Neutrophil (primary cell): ENCODE results near the gene BTD.

ENCODE experiments used
- H3K27ac ChIP-seq: fragments of 200-600 bp; sonication (generic); 2 replicates; pipeline ENCODE4 v1.5.1; 2016; ENCODE audit warnings: mild to moderate bottlenecking, moderate library complexity
- H3K27me3 ChIP-seq: fragments of 200-600 bp; sonication (generic); 2 replicates; pipeline ENCODE4 v1.6.0; 2016; ENCODE audit warnings: mild to moderate bottlenecking
- H3K36me3 ChIP-seq: fragments of 200-600 bp; sonication (generic); 2 replicates; pipeline ENCODE4 v1.5.1; 2017
- H3K4me1 ChIP-seq, 2 experiments: fragments of 200-600 bp in 1 of 2; sonication (generic) in 1 of 2; 1 replicate in 1 of 2; 2 replicates in 1 of 2; pipeline versions ENCODE4 v1.5.1 to v1.6.1; 2013 to 2016; ENCODE audit warnings: low read depth in 1 of 2, low read length in 1 of 2, mild to moderate bottlenecking in 1 of 2, moderate library complexity in 1 of 2; ENCODE audit not compliant: control insufficient read depth in 1 of 2, insufficient read depth in 1 of 2
- H3K4me3 ChIP-seq, 2 experiments: fragments of 200-600 bp in 1 of 2; sonication (generic) in 1 of 2; 1 replicate in 1 of 2; 2 replicates in 1 of 2; pipeline ENCODE4 v1.5.1; 2013 to 2016; ENCODE audit warnings: low read depth in 1 of 2, low read length in 1 of 2, mild to moderate bottlenecking in 1 of 2, moderate library complexity in 1 of 2
- H3K9me3 ChIP-seq: fragments of 200-600 bp; sonication (generic); 2 replicates; pipeline ENCODE4 v1.5.1; 2016
- CTCF ChIP-seq: fragments of 200-600 bp; sonication (generic); IDR thresholded peaks from 2 replicates; pipeline ENCODE4 v1.5.1; 2016; ENCODE audit warnings: antibody characterized with exemption

BTD gene

DNA sequence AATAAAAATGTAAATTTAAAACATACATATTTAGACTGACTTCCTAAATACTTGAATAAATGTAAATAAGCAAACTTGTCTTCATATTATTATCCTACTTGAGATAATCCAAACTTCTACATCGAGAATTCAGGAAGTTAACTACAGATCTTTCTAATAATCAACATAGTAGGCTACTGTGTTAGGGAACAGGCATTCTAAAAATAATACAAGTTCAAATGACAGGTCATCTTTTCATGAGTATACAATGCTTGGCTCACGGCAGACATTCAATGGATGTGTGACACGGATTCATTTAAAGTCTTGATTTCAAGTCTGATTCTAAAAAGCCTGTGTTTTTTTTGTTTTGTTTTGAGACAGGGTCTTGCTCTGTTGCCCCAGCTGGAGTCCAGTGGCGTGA lies 88.7 kb downstream of the BTD start:
- no peaks in the 10 kb centered on the region for H3K9me3 ChIP-seq
- no peak overlapping the region for H3K27ac ChIP-seq
- H3K4me3 ChIP-seq, result no peak overlapping the region
- peaks cover 41% of the 10 kb centered on the region for H3K36me3 ChIP-seq
- TF ChIP-seq CTCF, result no peak
- no peaks in the 10 kb centered on the region for H3K4me1 ChIP-seq
- no peaks in the 10 kb centered on the region for H3K27me3 ChIP-seq

GRCh38 chr3:15690748-15691147 lies 89.2 kb downstream of the BTD start:
- no peak overlapping the region for H3K4me3 ChIP-seq
- H3K4me1 ChIP-seq, result no peaks in the 10 kb centered on the region
- H3K36me3 ChIP-seq, result peaks cover 40% of the 10 kb centered on the region

GRCh38 chr3:15693355-15693754 lies 91.8 kb downstream of the BTD start:
- Histone ChIP-seq H3K9me3 (no peaks in the 10 kb centered on the region), H3K4me1 (no peaks in the 10 kb centered on the region), H3K36me3 (peaks cover 32% of the 10 kb centered on the region), H3K4me3 (no peak overlapping the region), H3K27me3 (no peaks in the 10 kb centered on the region), H3K27ac (no peak overlapping the region)
- TF ChIP-seq CTCF, result no peak

More at GRCh38 chr3:15690748-15691147, 89.2 kb downstream of the BTD start:
- no peak overlapping the region for H3K27ac ChIP-seq
- H3K27me3 ChIP-seq, result no peaks in the 10 kb centered on the region
- no peaks in the 10 kb centered on the region for H3K9me3 ChIP-seq
- TF ChIP-seq CTCF, result no peak

DNA sequence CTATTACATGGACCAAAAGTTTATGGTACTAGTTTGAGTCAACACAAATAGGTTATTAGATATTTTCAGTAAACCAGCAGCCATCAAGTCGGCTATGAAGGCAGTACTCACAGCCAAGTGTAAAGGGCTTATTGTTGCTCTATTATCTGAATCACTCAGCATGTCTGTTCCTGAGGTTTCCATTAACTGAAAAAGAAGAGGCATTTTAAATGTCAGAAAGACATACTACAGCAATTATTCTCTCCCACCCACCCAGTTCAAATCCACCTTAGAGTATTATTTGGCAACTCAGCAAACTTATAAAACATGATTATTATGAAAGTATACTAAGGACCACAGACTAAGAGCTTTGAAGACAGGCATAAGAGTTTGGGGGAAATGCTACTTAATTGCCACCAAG lies 93.1 kb downstream of the BTD start:
- no peak for TF ChIP-seq CTCF
- no peak overlapping the region for H3K27ac ChIP-seq
- H3K36me3 ChIP-seq, result peaks cover 24% of the 10 kb centered on the region

More for the DNA sequence above, 93.1 kb downstream of the BTD start:
- no peaks in the 10 kb centered on the region for H3K27me3 ChIP-seq
- no peaks in the 10 kb centered on the region for H3K9me3 ChIP-seq
- no peaks in the 10 kb centered on the region for H3K4me1 ChIP-seq
- no peak overlapping the region for H3K4me3 ChIP-seq
